GM21381 (cell line): ENCODE results near the gene MCM8.
"Not testable (repeated sequence)": the region's sequence is repeated elsewhere in the genome, so short reads cannot be mapped to it uniquely, and the experiment has no call there.

Source experiments
- ATAC-seq: cut with Tn5 transposase; IDR thresholded peaks from one replicate; pipeline ENCODE4 v1.9.1; 2021; ENCODE audit warnings: mild to moderate bottlenecking, moderate library complexity; ENCODE audit not compliant: unreplicated experiment

The MCM8 gene

GRCh38 chr20:5999783-6000182 is 49.3 kb downstream of the MCM8 start:
- no peak for ATAC-seq

DNA sequence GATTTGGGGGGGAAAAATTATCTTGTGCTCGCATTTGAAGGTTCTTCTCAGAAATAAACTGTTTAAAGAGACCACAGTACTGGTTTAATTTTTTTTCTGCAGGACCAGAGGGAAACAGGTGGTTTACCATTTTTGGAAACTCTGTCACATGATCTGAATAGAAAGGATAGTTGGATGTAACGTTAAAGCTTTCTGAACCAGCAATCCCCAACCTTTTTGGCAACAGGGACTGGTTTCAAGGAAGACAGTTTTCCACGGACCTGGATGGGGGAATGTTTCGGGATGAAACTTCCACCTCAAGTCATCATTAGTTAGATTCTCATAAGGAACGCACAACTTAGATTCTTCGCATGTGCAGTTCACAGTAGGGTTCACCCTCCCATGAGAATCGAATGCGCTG is 50.4 kb downstream of the MCM8 start:
- no peak for ATAC-seq

DNA sequence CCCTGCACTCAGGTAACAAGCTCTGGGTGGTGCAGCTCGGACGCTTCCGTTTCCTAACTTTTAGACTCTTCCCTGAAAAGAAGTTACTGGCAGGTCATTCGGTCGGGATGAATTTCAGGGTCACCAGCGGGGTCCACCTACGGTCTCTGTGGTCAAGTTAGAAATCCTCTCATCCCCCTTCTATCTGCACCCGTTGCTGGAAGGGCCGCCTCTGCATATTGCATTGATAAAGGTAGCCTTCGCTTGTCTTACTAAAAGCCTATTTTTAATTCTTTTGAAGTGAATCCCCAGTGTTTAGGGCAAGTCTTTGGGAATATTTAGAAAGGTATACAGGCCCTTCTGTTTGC is 56.1 kb downstream of the MCM8 start:
- no peak for ATAC-seq

DNA sequence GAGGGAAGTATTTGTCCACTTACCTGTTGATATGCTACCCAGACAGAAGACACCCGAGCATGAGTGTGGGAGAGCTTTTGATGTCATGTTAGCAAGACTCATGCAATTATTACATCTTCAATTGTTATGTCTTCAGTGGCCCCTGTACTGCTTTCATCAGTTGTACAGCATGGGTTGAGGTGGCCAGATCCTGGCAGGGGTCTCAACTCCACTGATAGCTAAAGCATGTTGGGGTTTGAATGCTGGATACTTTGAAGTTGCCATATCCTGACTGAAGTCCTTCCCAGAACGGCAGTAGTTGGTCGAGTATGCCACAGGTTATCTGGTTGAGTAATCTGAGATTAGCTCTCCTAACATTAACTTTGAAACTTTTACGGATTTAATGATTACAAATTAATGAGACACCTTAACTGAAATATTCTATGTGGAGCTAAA is 56.7 kb downstream of the MCM8 start:
- ATAC-seq, result no peak

GRCh38 chr20:6007529-6008103 is 57.2 kb downstream of the MCM8 start:
- ATAC-seq, result no peak

GRCh38 chr20:6008254-6008653 is 57.8 kb downstream of the MCM8 start:
- ATAC-seq, result no peak

DNA sequence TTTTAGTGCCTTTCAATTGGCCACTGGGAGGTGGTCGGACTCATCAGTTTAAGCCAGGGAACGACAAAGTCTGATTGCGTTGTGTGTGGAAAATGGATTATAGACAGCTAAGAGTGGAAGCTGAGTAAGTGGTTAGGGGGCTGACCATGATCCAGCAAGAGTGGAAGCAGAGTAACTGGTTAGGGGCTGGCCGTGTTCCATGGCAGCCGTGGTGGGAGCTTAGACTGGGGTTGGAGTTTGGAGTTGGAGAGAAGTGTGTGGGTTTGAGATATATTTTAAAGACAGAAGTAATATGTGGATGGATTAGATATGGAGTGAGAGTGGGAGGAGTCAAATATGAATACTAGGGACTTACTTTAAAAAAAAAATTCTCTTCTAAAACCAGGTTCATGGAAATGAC is 61.7 kb downstream of the MCM8 start:
- ATAC-seq, result no peak

- no peak for ATAC-seq
These were observed 63.6 kb downstream of the MCM8 start for GRCh38 chr20:6014017-6014416.

DNA sequence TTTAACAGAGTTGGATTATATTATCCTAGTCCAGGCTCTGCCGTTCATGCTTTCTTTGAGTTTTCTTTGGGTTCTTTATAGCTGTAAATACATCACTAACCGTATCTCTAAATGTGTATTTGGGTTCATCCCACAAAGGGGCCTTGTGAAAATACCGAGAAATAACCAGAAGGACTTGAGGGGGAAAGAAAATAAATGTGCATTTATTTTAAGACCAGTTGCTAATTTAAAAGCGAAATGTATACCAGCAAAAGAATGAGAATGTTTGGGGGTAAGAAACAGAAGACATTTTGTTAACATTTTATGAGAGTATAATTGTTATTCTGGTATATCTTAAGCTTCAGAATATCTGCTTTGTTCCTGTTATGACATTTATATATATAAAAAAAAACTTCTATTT is 64.5 kb downstream of the MCM8 start:
- ATAC-seq, result no peak

- no peak for ATAC-seq
These were observed 67.0 kb downstream of the MCM8 start for GRCh38 chr20:6017467-6017866.

DNA sequence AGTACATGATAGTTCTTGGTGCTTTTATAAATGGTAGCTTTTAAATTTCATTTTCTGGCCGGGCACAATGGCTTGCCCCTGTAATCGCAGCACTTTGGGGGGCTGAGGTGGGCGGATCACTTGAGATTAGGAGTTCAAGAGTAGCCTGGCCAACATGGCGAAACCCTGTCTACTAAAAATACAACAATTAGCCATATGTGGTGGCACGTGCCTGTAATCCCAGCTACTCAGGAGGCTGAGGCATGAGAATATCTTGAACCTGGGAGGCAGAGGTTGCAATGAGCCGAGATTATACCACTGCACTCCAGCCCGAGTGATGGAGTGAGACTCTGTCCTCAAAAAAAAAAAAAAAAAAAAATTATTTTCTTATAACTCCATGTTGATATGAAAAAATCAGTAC is 67.4 kb downstream of the MCM8 start:
- no peak for ATAC-seq

GRCh38 chr20:6024768-6025167 is 74.3 kb downstream of the MCM8 start:
- ATAC-seq, result no peak

DNA sequence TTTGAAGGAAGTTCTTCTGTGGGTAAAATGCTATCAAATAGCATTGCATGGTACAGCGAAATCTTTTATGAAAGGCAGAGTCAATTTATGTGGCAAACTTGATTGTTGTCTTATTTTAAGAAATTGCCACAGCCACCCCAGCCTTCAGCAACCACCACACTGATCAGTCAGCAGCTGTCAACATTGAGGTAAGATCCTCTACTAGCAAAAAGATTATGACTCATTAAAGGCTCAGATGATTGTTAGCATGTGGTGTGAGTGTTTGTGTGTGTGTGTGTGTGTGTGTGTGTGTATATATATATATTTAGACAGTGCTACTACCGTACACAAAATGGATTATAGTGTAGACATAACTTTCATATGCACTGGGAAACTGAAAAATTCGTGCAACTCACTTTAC is 75.6 kb downstream of the MCM8 start:
- ATAC-seq, result no peak

DNA sequence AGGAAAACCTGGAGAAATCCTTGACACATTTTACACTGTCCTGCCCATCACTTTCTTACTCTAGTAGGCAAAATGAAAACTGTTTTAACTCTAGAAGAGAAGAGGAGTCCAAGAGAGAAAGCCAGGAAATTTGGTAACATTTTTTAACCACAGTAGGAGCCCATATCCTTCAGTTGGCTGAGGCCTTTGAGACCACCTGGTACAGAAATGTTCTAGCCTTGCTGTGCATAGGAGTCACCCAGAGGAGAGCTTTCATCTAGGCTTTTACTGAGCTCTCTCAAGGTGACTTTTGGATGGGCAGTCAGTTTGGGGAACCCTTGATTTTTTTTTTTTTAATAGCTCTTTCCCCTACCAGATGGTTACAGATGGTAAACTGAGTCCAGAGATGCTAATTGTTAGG is 78.4 kb downstream of the MCM8 start:
- no peak for ATAC-seq

- no peak for ATAC-seq
These were observed 79.1 kb downstream of the MCM8 start for GRCh38 chr20:6029538-6029937.

GRCh38 chr20:6030453-6031080 is 80.1 kb downstream of the MCM8 start:
- ATAC-seq, result no peak

- not testable (repeated sequence) for ATAC-seq
These were observed 82.5 kb downstream of the MCM8 start for GRCh38 chr20:6032907-6033306.

- no peak for ATAC-seq
These were observed 83.9 kb downstream of the MCM8 start for GRCh38 chr20:6034134-6034969.

GRCh38 chr20:6036213-6036612 is 85.8 kb downstream of the MCM8 start:
- no peak for ATAC-seq

DNA sequence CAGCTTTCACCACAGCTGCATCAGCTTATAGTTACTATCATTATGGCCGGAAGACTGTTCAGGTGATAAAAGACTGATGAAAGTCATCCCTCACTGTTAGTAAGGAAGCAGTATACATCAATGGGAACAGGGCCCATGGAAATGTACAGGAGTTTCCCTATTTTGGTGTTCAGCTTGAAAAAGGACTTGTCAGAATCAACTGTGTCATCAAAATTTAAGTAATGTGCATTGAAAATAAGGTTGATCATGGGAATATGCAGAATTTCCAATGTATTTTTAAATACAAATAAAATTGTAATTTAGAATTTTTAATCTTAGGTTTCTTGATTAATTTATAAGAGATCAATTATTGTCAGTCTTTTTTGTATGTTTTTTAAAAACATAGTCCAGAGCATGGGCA is 86.6 kb downstream of the MCM8 start:
- ATAC-seq, result no peak

- ATAC-seq, result no peak
These were observed 87.8 kb downstream of the MCM8 start for GRCh38 chr20:6038256-6038655.

DNA sequence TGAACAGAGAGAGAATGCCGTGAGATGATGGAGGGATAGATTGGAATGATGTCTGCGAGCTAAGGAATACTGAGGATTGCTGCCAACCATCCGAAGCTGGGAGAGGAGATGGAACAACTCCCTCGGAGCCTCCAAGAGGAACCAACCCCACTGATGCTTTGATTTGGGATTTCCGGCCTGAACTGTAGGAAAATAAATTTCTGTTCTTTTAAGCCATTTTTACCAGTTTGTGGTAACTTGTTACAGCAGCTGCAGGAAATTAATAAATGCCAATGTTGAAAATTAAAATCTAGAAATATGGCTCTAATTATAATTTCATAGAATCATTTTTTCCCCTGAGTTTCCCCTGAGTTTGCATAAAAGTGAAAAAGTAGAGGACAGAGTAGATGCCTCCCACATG is 89.3 kb downstream of the MCM8 start:
- no peak for ATAC-seq
